SK-N-MC (cell line): ENCODE results near the gene ETV3.

Experiments
- EZH2 ChIP-seq: fragments of 200-600 bp; sonication (generic); IDR thresholded peaks from one replicate; pipeline ENCODE4 v1.6.1; 2017; ENCODE audit warnings: antibody characterized with exemption
- POLR2AphosphoS5 ChIP-seq: IDR thresholded peaks from 2 replicates; pipeline ENCODE4 v1.6.1; 2012; ENCODE audit warnings: mild to moderate bottlenecking, low read depth, low read length, borderline replicate concordance

DNA sequence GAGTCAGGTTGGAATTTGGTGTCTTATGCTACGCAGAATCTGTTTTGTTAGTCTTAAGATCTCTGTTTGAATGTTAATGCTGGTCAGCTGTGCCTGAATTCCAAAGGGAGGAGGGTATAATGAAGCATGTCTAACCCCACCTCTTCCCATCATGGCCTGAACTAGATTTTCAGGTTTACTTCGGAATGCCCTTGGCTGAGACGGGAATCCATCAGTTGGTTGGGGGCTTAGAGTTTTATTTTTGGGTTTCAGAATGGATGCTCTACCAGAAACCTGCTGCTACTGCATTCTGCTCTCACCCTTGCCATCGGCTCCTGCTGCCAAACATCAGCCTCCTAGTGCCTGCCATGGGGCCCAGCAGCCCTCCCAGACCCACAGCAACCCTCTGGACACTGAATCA, 24.1 kb upstream of the ETV3 start:
- TF ChIP-seq EZH2 (no peak), POLR2AphosphoS5 (no peak)
